H1 (cell line): ENCODE data around the gene GLT8D2. TPM values are rescaled to one million over a fixed set of nuclear protein-coding genes. Genes with fewer than 3 reads are reported as not detected.

ENCODE experiments used
- CTCF ChIA-PET: fragments of 300-600 bp; sonication (Branson Sonifier 250); formaldehyde crosslinking; loops from one replicate; lab custom pipeline; 2021; ENCODE audit not compliant: partially characterized antibody; lab: Charles Lee
- POLR2A ChIA-PET: fragments of 300-600 bp; sonication (Branson Sonifier 250); formaldehyde crosslinking; loops from one replicate; lab custom pipeline; 2021; ENCODE audit warnings: inconsistent platforms; ENCODE audit not compliant: partially characterized antibody; lab: Charles Lee
- DNase-seq, 2 experiments: peaks; one replicate each; pipeline versions ENCODE4 v3.0.0 to v3.0.0-alpha.2; 2010 to 2022; ENCODE audit warnings: low spot score in 2 of 2, low read depth in 1 of 2, mixed read lengths in 1 of 2
- FAIRE-seq: peaks from 2 replicates; lab custom pipeline; 2011; peaks lifted over from hg19 to GRCh38; lab: Jason Lieb, UNC
- H2AFZ ChIP-seq: 2 replicates; pipeline ENCODE4 v1.8.1; 2012; ENCODE audit warnings: low read length, inconsistent platforms
- H2AK5ac ChIP-seq: 2 replicates; pipeline ENCODE4 v1.6.1; 2013; ENCODE audit warnings: low read depth, low read length
- H2BK120ac ChIP-seq: replicated peaks from 2 replicates; pipeline ENCODE3; 2013; ENCODE audit warnings: low read depth, low read length, inconsistent platforms
- H2BK12ac ChIP-seq: 2 replicates; pipeline ENCODE4 v1.6.1; 2013; ENCODE audit warnings: low read depth, low read length
- H2BK15ac ChIP-seq: 2 replicates; pipeline ENCODE4 v1.6.1; 2013; ENCODE audit warnings: low read length
- H2BK20ac ChIP-seq: 2 replicates; pipeline ENCODE4 v1.6.1; 2013; ENCODE audit warnings: low read length
- H2BK5ac ChIP-seq: 2 replicates; pipeline ENCODE4 v1.6.1; 2013; ENCODE audit warnings: low read depth, low read length
- H3K14ac ChIP-seq: 2 replicates; pipeline ENCODE4 v1.6.1; 2013; ENCODE audit warnings: inconsistent platforms; ENCODE audit not compliant: insufficient read length
- H3K18ac ChIP-seq: 2 replicates; pipeline ENCODE4 v1.6.1; 2013; ENCODE audit warnings: low read length; ENCODE audit errors: extremely low read depth
- H3K23ac ChIP-seq: 2 replicates; pipeline ENCODE4 v1.6.1; 2013; ENCODE audit warnings: inconsistent platforms; ENCODE audit not compliant: insufficient read length
- H3K23me2 ChIP-seq: 2 replicates; pipeline ENCODE4 v1.6.1; 2013; ENCODE audit warnings: low read depth, low read length
- H3K27ac ChIP-seq: 2 replicates; pipeline ENCODE4 v1.6.1; 2011; ENCODE audit warnings: low read depth, low read length, inconsistent platforms
- H3K27me3 ChIP-seq, 4 experiments: replicated peaks in 1 of 4; 1 replicate in 1 of 4; 2 replicates in 3 of 4; pipeline versions ENCODE4 v1.6.1 to v1.8.1; 2011 to 2013; ENCODE audit warnings: low read length in 3 of 4, mild to moderate bottlenecking in 3 of 4, inconsistent platforms in 2 of 4, mixed read lengths in 2 of 4, moderate library complexity in 1 of 4; ENCODE audit not compliant: control insufficient read depth in 3 of 4, insufficient read depth in 3 of 4; ENCODE audit errors: extremely low read depth in 1 of 4
- H3K36me3 ChIP-seq, 4 experiments: 2 replicates each; pipeline versions ENCODE4 v1.6.1 to v1.8.1; 2011 to 2013; ENCODE audit warnings: mild to moderate bottlenecking in 4 of 4, low read length in 3 of 4, moderate library complexity in 2 of 4, control low read depth in 1 of 4, inconsistent platforms in 1 of 4; ENCODE audit not compliant: insufficient read depth in 4 of 4, control insufficient read depth in 2 of 4
- H3K4ac ChIP-seq: replicated peaks from 2 replicates; pipeline ENCODE3; 2013; ENCODE audit warnings: low read length, low read depth, mixed read lengths, inconsistent platforms; ENCODE audit not compliant: insufficient read length
- H3K4me1 ChIP-seq, 4 experiments: replicated peaks in 1 of 4; 1 replicate in 1 of 4; 2 replicates in 3 of 4; pipeline versions ENCODE4 v1.6.1 to v1.8.1; 2011 to 2013; ENCODE audit warnings: low read length in 3 of 4, inconsistent platforms in 2 of 4, mixed read lengths in 1 of 4; ENCODE audit not compliant: insufficient read depth in 4 of 4, control insufficient read depth in 3 of 4
- H3K4me2 ChIP-seq, 2 experiments: 2 replicates each; pipeline versions ENCODE4 v1.6.1 to v1.8.1; 2011 to 2013; ENCODE audit warnings: low read depth in 2 of 2, low read length in 2 of 2, control low read depth in 1 of 2, inconsistent platforms in 1 of 2, mild to moderate bottlenecking in 1 of 2; ENCODE audit not compliant: insufficient read depth in 1 of 2
- H3K4me3 ChIP-seq, 4 experiments: fragments of 200-600, 300-600 bp in 1 of 4; sonication (generic), shearing (Covaris generic), sonication (Bioruptor Twin) in 1 of 4; 2 replicates each; pipeline versions ENCODE4 v1.5.1 to v1.8.1; 2011 to 2016; ENCODE audit warnings: low read length in 4 of 4, low read depth in 3 of 4, control low read depth in 2 of 4, inconsistent platforms in 2 of 4, mild to moderate bottlenecking in 2 of 4, mixed read lengths in 1 of 4, moderate library complexity in 1 of 4; ENCODE audit not compliant: insufficient read depth in 2 of 4; ENCODE audit errors: extremely low read depth in 1 of 4
- H3K56ac ChIP-seq: replicated peaks from 2 replicates; pipeline ENCODE3; 2013; ENCODE audit warnings: low read depth, mild to moderate bottlenecking, mixed read lengths, low read length, inconsistent platforms; ENCODE audit not compliant: insufficient read length
- H3K79me1 ChIP-seq: 2 replicates; pipeline ENCODE4 v1.6.1; 2013; ENCODE audit warnings: low read depth, low read length, control low read depth
- H3K79me2 ChIP-seq, 2 experiments: 2 replicates each; pipeline versions ENCODE4 v1.6.1 to v1.8.1; 2012 to 2013; ENCODE audit warnings: low read length in 2 of 2, mild to moderate bottlenecking in 2 of 2, inconsistent platforms in 1 of 2; ENCODE audit not compliant: insufficient read depth in 2 of 2, control insufficient read depth in 1 of 2
- H3K9ac ChIP-seq, 4 experiments: replicated peaks in 1 of 4; 1 replicate in 1 of 4; 2 replicates in 3 of 4; pipeline versions ENCODE4 v1.6.1 to v1.8.1; 2011 to 2013; ENCODE audit warnings: low read depth in 3 of 4, low read length in 3 of 4, control low read depth in 2 of 4, mild to moderate bottlenecking in 2 of 4, moderate library complexity in 2 of 4, inconsistent platforms in 1 of 4; ENCODE audit errors: extremely low read depth in 1 of 4
- H3K9me3 ChIP-seq, 2 experiments: 2 replicates each; pipeline versions ENCODE4 v1.6.1 to v1.8.1; 2012 to 2013; ENCODE audit warnings: mild to moderate bottlenecking in 2 of 2, moderate library complexity in 2 of 2, control low read depth in 1 of 2, inconsistent platforms in 1 of 2, low read depth in 1 of 2, low read length in 1 of 2, mixed read lengths in 1 of 2; ENCODE audit not compliant: insufficient read depth in 2 of 2
- H4K20me1 ChIP-seq, 2 experiments: replicated peaks in 1 of 2; 2 replicates each; pipeline versions ENCODE3 to v1.8.1; 2011 to 2013; ENCODE audit warnings: inconsistent platforms in 2 of 2, low read length in 2 of 2, mild to moderate bottlenecking in 1 of 2; ENCODE audit not compliant: insufficient read depth in 2 of 2, control insufficient read depth in 1 of 2
- H4K5ac ChIP-seq: 2 replicates; pipeline ENCODE4 v1.6.1; 2013; ENCODE audit warnings: low read length, low read depth, mixed read lengths, inconsistent platforms; ENCODE audit not compliant: insufficient read length
- H4K8ac ChIP-seq: 2 replicates; pipeline ENCODE4 v1.8.0; 2013; ENCODE audit warnings: mild to moderate bottlenecking, moderate library complexity, low read length, inconsistent platforms; ENCODE audit not compliant: insufficient read depth; ENCODE audit errors: extremely low read depth
- H4K91ac ChIP-seq: replicated peaks from 2 replicates; pipeline ENCODE3; 2013; ENCODE audit warnings: low read length, mixed read lengths, inconsistent platforms; ENCODE audit not compliant: insufficient read length
- BRCA1 ChIP-seq: IDR thresholded peaks from 2 replicates; pipeline ENCODE4 v1.6.1; 2012; ENCODE audit warnings: low read depth, low read length, improper control_type of control experiment
- GABPA ChIP-seq: IDR thresholded peaks from 2 replicates; pipeline ENCODE4 v1.6.1; 2011; ENCODE audit warnings: mild to moderate bottlenecking, low read length, moderate library complexity, borderline replicate concordance; ENCODE audit not compliant: insufficient read depth
- SP4 ChIP-seq: IDR thresholded peaks from 2 replicates; pipeline ENCODE4 v1.6.1; 2012; ENCODE audit warnings: low read length, inconsistent platforms
- TAF7 ChIP-seq: optimal IDR thresholded peaks from 2 replicates; pipeline ENCODE3; 2011; ENCODE audit warnings: low read depth, mild to moderate bottlenecking, inconsistent platforms, low read length, moderate library complexity, borderline replicate concordance
- WGBS, 2 experiments: shearing (Covaris generic) in 1 of 2; methylation state at CpG; one replicate each; pipeline versions ENCODE4 v1.1.6 to v1.1.7; 2013 to 2015; ENCODE audit warnings: low lambda C conversion rate in 2 of 2, mixed read lengths in 2 of 2, inconsistent platforms in 1 of 2, low coverage in 1 of 2, missing lambda C conversion rate in 1 of 2; ENCODE audit not compliant: insufficient replicate concordance in 2 of 2, insufficient coverage in 1 of 2, insufficient read length in 1 of 2; ENCODE audit errors: extremely low coverage in 1 of 2, missing lambda C conversion rate in 1 of 2; 5-methylcytosine and 5-hydroxymethylcytosine counted together
- polyA plus RNA-seq, 7 experiments: library from polyadenylated mRNA; depleted of rRNA in 3 of 7; stranded (reverse) in 5 of 7; unstranded in 2 of 7; fragments of >200 nt in 5 of 7; fragments of 200-250 nt in 2 of 7; gene quantifications; 1 replicate in 5 of 7; 2 replicates in 1 of 7; 4 replicates in 1 of 7; pipeline versions ENCODE4 v1.2.1 to v1.2.3, GENCODE V29; 2011 to 2013; ENCODE audit warnings: missing spikeins in 2 of 7, mixed read lengths in 2 of 7
- total RNA-seq: library from RNA; stranded (reverse); fragmentation: NEBNext Ultra II Directional; extraction: Animal tissue kit (Norgen Biotek cat#: 25700); gene quantifications from 2 replicates; pipeline ENCODE4 v1.2.1, GENCODE V29; 2021
- TF ChIP-seq, protein P1 (sequence below): IDR thresholded peaks from 2 replicates; pipeline ENCODE4 v1.6.1; 2011; ENCODE audit warnings: low read depth, mild to moderate bottlenecking, low read length; ENCODE audit not compliant: insufficient read depth

Gene GLT8D2
- total and polyA plus RNA-seq, 2 of the 8 experiments (the other 6 are each of a cell fraction or from before 2014, with no cell fraction given): 6.8 to 9.8 TPM

GRCh38 chr12:103998976-103999375, 51.0 kb downstream of the GLT8D2 start:
- Histone ChIP-seq H3K4me1 (no peaks in the 10 kb centered on the region), H3K9ac (no peak overlapping the region), H3K79me1 (no peaks in the 10 kb centered on the region), H4K91ac (no peak overlapping the region), H3K27ac (no peak overlapping the region), H3K18ac (no peak overlapping the region), H2BK20ac (no peak overlapping the region), H3K4me3 (no peak overlapping the region), H3K4ac (no peak overlapping the region), H3K27me3 (no peaks in the 10 kb centered on the region), H2BK12ac (no peak overlapping the region), H4K20me1 (no peaks in the 10 kb centered on the region), H4K8ac (no peak overlapping the region), H2AK5ac (no peak overlapping the region)
- POLR2A ChIA-PET: interaction anchor here (0.9 to 1.0 kb wide), 2 partner anchors 15 to 33 kb away, joined by 3 read pairs; partner anchors contain the start of gene TDG
- CTCF ChIA-PET: interaction anchor here (0.6 kb wide), 1 partner anchor 97 kb away, joined by 3 read pairs; no protein-coding TSS in a partner anchor
- no peak for TF ChIP-seq SP4
- TF ChIP-seq GABPA: no peak
- no peak for TF ChIP-seq BRCA1
- TF ChIP-seq, protein P1, sequence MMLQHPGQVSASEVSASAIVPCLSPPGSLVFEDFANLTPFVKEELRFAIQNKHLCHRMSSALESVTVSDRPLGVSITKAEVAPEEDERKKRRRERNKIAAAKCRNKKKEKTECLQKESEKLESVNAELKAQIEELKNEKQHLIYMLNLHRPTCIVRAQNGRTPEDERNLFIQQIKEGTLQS: no peak
- no peak for TF ChIP-seq TAF7
- TF ChIP-seq, all 59 proteins: peak for 0
- Histone ChIP-seq H2BK15ac (no peak overlapping the region), H2BK120ac (no peak overlapping the region), H3K79me2 (no peaks in the 10 kb centered on the region), H3K9me3 (no peaks in the 10 kb centered on the region), H3K14ac (no peak overlapping the region), H3K4me2 (no peak overlapping the region), H4K5ac (no peak overlapping the region), H2BK5ac (no peak overlapping the region), H3K36me3 (no peaks in the 10 kb centered on the region), H3K23me2 (no peaks in the 10 kb centered on the region), H2AFZ (no peak overlapping the region), H3K23ac (no peak overlapping the region), H3K56ac (no peak overlapping the region)
- WGBS, 2 experiments: 94% methylated on average over 5 of the region's 5 CpGs; no CpG with 5 or more reads in 1 of the 2 experiments
- no peak for FAIRE-seq
- no peak for DNase-seq
